Skeletal muscle cell (primary cell): ENCODE data around the gene G0S2.

Experiments
- DNase-seq: peaks from one replicate; pipeline ENCODE4 v3.0.0-alpha.2; 2010; ENCODE audit warnings: low read depth
- H3K4me3 ChIP-seq: 2 replicates; pipeline ENCODE4 v1.5.1; 2011; ENCODE audit warnings: low read depth, mild to moderate bottlenecking, control low read depth, low read length, moderate library complexity

G0S2 gene

DNA sequence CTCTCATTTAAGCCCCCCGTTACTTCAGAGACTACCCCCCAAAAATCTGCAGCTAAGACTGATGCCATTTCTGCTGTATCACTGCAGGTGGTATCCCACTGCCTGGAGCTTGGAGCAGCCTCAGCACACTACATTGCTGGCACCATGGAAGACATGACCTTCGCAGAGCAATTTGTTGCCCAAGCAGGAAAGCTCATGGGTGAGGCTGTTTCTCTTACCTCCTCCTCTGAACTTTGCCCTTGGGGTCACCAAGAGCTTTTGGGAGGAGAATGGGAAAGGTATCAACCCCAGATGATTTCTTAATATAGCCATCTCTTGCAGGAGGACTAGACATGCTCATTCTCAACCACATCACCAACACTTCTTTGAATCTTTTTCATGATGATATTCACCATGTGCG, 31.4 kb downstream of the G0S2 start:
- H3K4me3 ChIP-seq = no peak overlapping the region
- no peak for DNase-seq

DNA sequence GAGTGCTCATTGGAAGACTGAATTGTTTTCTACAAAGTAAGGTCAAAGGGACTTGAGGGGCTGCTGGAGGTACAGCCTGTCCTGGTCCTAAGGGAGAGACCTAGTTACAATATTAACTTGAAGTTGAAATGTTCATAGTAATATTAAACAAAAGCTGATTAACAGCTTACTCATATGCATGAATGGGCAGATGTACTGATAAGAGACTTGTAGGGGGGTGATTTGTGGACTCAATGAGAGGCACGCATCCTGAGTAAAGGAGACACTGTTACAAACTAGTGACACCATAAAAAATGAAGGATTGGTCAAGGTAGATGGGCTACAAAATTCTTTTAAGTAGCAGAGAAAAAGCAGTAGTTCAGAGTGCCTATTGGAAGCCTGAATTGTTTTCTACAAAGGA, 32.1 kb downstream of the G0S2 start:
- DNase-seq = no peak
- H3K4me3 ChIP-seq = no peak overlapping the region

DNA sequence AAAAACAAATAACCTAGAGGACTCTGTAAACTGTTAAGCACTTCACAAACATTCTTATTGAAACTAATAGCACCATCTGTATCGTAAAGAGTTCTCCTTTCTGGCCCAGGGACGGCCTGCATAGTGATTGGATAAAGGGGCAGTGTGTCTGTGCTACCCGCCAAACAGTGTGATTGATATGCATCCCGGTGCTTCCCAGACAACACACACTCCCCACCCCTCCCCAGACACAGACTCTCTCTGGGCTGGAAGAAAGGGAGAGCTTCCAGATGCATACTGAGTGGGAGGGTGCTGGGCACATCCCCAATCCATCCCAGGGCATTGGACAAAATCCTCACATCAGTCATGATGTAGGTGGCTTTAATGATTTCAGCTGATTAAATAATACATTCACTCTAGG, 33.1 kb downstream of the G0S2 start:
- no peak for DNase-seq
- H3K4me3 ChIP-seq = no peak overlapping the region

DNA sequence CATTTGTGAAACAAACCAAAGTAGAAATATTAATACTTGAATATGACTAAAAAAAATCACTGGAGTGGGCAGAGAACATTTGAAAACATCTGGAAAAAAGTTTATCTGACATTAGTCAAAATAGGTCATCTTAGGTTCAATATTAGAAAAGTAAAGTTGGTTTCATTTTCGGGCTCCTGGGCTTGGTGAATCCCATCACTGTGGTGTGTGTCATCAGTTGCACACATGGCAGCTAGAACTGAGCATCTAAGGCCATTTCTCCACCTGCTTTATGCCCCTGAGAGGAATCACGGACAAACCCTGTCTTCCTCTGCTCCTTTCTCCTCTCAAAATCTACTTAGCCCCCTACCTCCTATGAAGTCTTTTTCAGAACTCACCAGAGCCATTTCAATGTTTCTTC, 34.9 kb downstream of the G0S2 start:
- no peak overlapping the region for H3K4me3 ChIP-seq
- DNase-seq = no peak

DNA sequence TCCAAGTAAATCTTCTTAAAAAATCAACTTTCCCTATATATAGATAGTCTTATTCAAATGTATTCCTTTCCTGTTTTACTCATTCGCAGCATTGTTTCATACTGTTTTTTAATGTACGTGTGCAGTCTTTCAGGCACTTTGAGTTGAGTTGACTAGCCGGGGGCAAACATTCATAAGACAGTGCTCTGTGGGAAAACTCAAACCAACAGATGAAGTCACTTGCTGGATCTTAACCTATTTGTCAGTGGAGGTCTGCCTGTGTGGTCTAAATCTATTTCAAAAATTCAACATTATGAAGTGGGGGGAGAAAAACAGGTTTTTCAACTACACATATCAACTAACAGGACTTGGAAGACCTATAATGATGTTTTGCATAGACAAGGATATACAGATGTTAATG, 35.6 kb downstream of the G0S2 start:
- DNase-seq = no peak
- no peak overlapping the region for H3K4me3 ChIP-seq

DNA sequence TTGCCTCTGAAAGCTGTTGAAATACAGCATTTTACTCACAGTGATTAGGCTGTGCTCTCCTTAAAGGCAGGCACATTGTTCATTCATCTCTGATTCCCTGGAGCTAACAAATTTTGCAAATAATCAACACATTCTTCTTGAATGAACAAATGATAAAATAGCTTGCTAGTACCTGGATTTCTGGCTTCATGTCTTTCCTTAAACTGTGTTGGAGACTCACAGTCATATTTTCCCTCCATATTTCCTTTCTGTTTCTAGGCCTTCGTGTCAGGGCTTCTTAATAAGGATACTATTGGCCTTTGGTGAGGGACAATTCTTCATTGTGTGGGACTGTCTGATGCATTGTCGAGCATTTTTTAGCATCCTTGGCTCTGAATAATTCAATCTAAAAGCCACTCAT, 39.1 kb downstream of the G0S2 start:
- no peak overlapping the region for H3K4me3 ChIP-seq
- DNase-seq = no peak

DNA sequence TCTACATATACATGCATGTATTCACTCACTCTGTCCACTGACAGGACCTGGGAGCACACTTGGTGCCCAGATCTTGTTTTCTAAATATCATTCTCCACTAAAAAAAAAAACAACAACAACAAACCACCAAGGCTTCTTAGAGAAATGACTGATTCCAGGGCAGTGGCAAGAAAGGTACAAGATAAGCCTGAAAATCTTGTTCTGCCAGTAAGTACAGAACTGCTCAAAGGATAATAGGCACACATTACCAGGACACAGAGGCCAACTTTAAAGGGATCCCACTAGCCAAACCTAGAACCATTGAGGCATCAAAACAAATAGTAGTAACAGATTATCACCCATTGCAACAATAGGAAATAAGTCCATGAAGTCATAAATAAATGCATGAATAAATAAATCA, 40.1 kb downstream of the G0S2 start:
- no peak overlapping the region for H3K4me3 ChIP-seq
- no peak for DNase-seq

DNA sequence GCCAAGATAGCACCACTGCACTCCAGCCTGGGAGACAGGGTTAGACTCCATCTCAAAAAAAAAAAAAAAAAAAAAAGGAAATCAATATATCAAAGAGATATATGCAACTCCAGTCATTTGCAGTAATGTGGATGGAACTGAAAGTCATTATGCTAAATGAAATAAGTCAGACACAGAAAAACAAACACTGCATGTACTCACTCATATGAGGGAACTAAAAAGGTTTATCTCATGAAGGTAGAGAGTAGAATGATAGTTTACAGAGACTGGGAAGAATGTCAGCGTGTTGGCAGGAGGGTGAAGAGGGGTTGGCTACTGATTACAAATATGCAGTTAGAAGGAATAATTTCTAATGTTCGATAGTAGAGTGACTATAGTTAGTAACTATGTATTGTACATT, 42.6 kb downstream of the G0S2 start:
- no peak overlapping the region for H3K4me3 ChIP-seq
- no peak for DNase-seq

DNA sequence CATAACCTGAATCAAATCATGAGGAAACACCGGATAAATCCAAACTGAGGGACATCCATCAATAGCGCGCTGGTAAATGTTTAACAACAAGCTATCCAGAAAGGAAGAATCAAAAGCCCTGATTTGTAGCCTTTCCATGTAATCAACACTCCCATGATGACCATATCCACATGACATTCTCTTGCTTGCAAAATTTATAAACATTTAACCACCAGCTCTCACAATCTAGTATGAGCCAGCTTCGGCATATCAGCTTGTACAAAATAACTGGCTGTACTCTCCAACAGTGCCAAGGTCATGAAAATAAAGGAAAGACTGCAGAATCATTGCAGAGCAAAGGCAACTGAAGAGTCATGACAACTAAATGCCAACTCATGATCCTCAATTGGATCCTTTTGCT, 45.1 kb downstream of the G0S2 start:
- H3K4me3 ChIP-seq = no peak overlapping the region
- no peak for DNase-seq

DNA sequence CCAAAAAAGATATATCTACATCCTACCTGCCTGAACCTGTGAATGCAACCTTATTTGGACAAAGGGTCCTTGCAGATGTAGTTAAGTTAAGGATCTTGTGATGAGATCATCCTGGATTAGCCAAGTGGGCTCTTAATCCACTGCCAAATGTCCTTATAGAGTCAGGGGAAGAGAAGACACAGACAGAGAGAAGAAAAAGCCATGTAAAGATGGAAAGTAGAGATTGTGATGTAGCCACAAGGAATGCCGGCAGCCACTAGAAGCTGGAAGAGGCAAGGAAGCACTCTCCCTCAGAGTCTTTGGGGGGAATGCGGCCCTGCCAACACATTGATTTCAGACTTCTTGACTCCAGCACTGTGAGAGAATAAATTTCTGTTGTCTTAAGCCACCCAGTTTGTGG, 45.6 kb downstream of the G0S2 start:
- DNase-seq = no peak
- no peak overlapping the region for H3K4me3 ChIP-seq

DNA sequence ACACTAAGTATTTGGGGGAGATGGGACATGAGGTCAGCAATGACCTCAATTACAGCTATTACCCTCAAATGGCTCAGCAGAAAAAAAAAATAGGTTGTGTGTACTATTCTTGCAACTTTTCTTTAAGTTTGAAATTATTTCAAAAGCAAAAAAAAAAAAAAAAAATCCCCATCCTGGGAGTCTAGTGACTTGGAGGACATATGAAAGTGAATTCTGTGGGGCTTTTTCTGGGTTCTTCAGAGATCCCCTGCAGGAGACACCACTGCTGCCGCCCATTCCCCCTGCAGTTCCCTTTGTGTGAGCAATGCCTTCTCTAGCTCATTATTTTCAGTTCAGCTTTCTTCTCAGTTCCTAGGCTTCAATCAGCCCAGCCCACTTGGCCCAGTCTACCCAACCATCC, 46.1 kb downstream of the G0S2 start:
- H3K4me3 ChIP-seq = no peak overlapping the region
- no peak for DNase-seq

DNA sequence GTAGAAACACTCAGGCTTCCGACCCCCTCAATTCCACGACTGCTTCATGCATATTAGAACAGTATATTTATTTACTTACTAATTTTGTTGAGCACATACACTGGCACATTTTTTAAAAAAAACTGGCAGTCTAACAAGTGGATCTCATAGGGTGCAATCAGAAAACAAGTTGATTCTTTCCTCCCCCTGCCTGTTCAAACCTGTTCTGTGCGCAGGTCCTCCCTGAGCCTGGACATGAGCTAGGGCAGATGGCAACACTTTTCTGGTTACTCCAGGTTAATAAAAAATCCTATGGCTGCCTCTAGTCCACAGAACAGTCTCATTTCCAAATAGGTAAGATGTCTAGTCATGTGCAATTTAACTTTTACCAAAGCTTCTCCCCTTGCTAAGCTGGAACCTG, 48.1 kb downstream of the G0S2 start:
- H3K4me3 ChIP-seq = no peak overlapping the region
- no peak for DNase-seq

DNA sequence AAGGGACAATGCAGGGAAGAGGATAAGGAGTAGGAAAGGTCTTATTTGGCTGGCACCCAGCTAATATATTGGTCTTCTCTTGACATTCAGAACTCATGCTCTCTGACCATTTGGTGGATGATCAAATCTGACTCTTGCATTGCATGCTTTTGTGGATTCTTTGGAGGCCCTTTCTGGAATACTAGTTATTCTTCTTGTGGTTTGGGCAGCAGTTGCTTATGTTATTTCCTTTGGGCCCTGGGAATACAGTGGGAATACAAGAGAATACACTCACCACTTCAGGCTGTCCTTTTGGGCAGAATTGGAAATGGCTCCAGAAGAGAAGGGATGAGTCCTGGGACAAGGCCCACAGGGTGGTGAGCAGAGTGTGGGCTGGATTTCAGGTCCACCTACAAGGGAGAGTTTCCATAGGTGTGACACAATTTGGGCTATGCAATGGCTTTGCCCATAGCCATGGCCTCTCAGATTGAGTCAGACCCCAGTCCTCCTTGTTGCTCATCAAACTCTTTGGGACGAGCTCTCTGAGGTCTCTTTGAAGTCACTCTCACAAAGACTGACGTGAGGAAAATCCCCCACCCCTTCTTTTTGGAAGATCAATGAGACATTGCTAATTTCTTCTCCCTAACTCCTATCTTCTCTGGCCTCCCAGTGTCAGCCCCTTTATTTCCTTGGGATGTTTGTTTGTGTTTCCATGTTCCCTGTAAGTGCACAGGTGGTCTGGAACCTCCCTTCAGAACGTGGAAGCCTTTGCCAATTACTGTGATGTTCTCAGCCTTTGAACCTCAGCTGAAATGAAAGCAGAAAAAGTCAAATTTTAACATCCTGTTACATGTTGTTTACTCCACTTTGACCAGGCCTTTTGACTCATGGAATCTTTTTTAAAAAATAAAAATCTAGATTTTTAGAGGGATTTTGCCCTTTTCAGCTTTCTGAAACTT, 48.8 kb downstream of the G0S2 start:
- DNase-seq = no peak
- no peak overlapping the region for H3K4me3 ChIP-seq
